HEK293 (cell line): Measurements from ENCODE around the gene GRIN3A.

Experiments used
- ATF2 ChIP-seq: fragments of 450-650 bp; formaldehyde crosslinking; IDR thresholded peaks from 2 replicates; pipeline ENCODE4 v1.5.1; 2016; ENCODE audit warnings: missing biosample characterization, missing genetic modification characterization, low read depth
- CTCF ChIP-seq: fragments of 450-650 bp; formaldehyde crosslinking; IDR thresholded peaks from 2 replicates; pipeline ENCODE4 v1.5.1; 2016; ENCODE audit warnings: missing biosample characterization, missing genetic modification characterization
- ZNF433 ChIP-seq: fragments of 450-650 bp; formaldehyde crosslinking; IDR thresholded peaks from 2 replicates; pipeline ENCODE4 v1.5.1; 2016; ENCODE audit warnings: missing biosample characterization, missing genetic modification characterization, low read depth
- ZNF488 ChIP-seq: fragments of 450-650 bp; formaldehyde crosslinking; IDR thresholded peaks from 2 replicates; pipeline ENCODE4 v1.5.1; 2016; ENCODE audit warnings: missing biosample characterization, missing genetic modification characterization
- ZNF777 ChIP-seq: fragments of 450-650 bp; formaldehyde crosslinking; IDR thresholded peaks from 2 replicates; pipeline ENCODE4 v1.5.1; 2017; ENCODE audit warnings: missing biosample characterization, missing genetic modification characterization, borderline replicate concordance
- ZSCAN18 ChIP-seq: fragments of 450-650 bp; formaldehyde crosslinking; IDR thresholded peaks from 2 replicates; pipeline ENCODE4 v1.5.1; 2016; ENCODE audit warnings: missing biosample characterization, missing genetic modification characterization
- ZSCAN5A ChIP-seq: fragments of 450-650 bp; formaldehyde crosslinking; IDR thresholded peaks from 2 replicates; pipeline ENCODE4 v1.5.1; 2016; ENCODE audit warnings: missing biosample characterization, missing genetic modification characterization

GRCh38 chr9:101751895-101752294 lies 13.4 kb upstream of the GRIN3A start:
- TF ChIP-seq CTCF (tag by site-specific recombination) = no peak
- TF ChIP-seq ZNF433 (tag by site-specific recombination) = no peak
- TF ChIP-seq ZSCAN5A (tag by site-specific recombination) = no peak
- no peak for TF ChIP-seq ZNF488
- TF ChIP-seq ZSCAN18 (tag by site-specific recombination) = no peak
- TF ChIP-seq ZNF777 (tag by site-specific recombination) = no peak
- TF ChIP-seq ATF2 (tag by site-specific recombination) = no peak
